HEK293 (cell line): ENCODE measurements around the gene ENTREP3.
A peak's percentile ranks its signal among the peaks of the same experiment; 100 is the strongest.

Source experiments
- CTCF ChIP-seq: fragments of 450-650 bp; formaldehyde crosslinking; IDR thresholded peaks from 2 replicates; pipeline ENCODE4 v1.5.1; 2016; ENCODE audit warnings: missing biosample characterization, missing genetic modification characterization
- SETDB1 ChIP-seq: IDR thresholded peaks from one replicate; pipeline ENCODE4 v1.6.1; 2017; ENCODE audit warnings: mild to moderate bottlenecking, low read length, moderate library complexity, mixed read lengths; ENCODE audit not compliant: insufficient read length
- ZNF132 ChIP-seq: fragments of 450-650 bp; formaldehyde crosslinking; IDR thresholded peaks from 2 replicates; pipeline ENCODE4 v1.5.1; 2017; ENCODE audit warnings: missing biosample characterization, missing genetic modification characterization, borderline replicate concordance
- ZNF146 ChIP-seq: fragments of 450-650 bp; formaldehyde crosslinking; IDR thresholded peaks from 2 replicates; pipeline ENCODE4 v1.5.1; 2016; ENCODE audit warnings: missing biosample characterization, missing genetic modification characterization
- ZNF214 ChIP-seq: fragments of 450-650 bp; formaldehyde crosslinking; IDR thresholded peaks from 2 replicates; pipeline ENCODE4 v1.5.1; 2017; ENCODE audit warnings: missing biosample characterization, mild to moderate bottlenecking, missing genetic modification characterization, borderline replicate concordance
- ZNF571 ChIP-seq: fragments of 450-650 bp; formaldehyde crosslinking; IDR thresholded peaks from 2 replicates; pipeline ENCODE4 v1.5.0; 2017; ENCODE audit warnings: missing biosample characterization, missing genetic modification characterization
- ZNF76 ChIP-seq: fragments of 450-650 bp; formaldehyde crosslinking; IDR thresholded peaks from 2 replicates; pipeline ENCODE4; 2016; ENCODE audit warnings: low read depth, missing biosample characterization, missing genetic modification characterization, borderline replicate concordance

DNA sequence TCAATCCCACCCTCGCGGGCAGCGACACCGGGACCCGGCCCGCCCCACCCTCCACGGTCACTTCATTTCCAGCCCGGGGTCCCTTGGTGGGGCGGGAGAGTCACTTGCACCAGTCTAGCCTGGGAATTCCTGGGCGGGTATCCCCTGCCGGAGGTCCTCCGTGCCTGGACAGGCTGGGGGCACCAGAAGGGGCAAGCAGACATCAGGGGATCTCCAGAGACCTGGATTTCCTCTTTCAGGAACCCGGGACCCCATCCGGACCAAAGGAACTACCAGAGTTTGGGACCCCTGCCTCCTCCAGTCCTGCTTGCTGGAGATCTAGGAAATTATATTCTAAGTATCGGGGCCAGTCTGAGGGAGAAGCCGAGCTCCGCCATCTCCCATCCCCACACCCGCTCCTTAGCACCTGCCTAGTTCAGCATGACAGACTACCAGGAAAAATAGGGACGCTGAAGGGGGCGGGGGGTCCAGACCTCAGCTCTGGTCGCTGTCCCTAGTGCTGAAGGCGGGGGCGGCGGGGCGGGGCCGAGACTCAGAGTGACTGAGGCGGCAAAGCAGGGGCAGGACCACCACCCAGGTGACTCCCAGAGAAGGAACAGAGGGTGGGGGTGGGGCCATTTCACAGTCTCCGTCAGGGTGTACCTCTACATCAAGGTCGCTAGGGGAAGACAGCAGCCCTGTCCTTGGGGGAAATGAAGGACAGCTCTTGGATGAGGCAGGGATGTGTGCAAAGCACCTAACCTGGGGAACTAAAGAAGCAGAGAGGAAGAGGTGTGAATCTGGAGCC is 22.8 kb upstream of the ENTREP3 start:
- TF ChIP-seq CTCF (tag by site-specific recombination): peak; percentile 38; the same call in 1 of the 2 replicates
- TF ChIP-seq ZNF76 (tag by site-specific recombination): no peak
- no peak for TF ChIP-seq ZNF214 (tag by site-specific recombination)
- no peak for TF ChIP-seq ZNF132 (tag by site-specific recombination)
- TF ChIP-seq ZNF146: no peak
- TF ChIP-seq SETDB1: no peak
- TF ChIP-seq ZNF571 (tag by site-specific recombination): no peak
